ENCODE data around the gene WNT7A.
A peak's percentile ranks its signal among the peaks of the same experiment; 100 is the strongest.

WNT7A gene

DNA sequence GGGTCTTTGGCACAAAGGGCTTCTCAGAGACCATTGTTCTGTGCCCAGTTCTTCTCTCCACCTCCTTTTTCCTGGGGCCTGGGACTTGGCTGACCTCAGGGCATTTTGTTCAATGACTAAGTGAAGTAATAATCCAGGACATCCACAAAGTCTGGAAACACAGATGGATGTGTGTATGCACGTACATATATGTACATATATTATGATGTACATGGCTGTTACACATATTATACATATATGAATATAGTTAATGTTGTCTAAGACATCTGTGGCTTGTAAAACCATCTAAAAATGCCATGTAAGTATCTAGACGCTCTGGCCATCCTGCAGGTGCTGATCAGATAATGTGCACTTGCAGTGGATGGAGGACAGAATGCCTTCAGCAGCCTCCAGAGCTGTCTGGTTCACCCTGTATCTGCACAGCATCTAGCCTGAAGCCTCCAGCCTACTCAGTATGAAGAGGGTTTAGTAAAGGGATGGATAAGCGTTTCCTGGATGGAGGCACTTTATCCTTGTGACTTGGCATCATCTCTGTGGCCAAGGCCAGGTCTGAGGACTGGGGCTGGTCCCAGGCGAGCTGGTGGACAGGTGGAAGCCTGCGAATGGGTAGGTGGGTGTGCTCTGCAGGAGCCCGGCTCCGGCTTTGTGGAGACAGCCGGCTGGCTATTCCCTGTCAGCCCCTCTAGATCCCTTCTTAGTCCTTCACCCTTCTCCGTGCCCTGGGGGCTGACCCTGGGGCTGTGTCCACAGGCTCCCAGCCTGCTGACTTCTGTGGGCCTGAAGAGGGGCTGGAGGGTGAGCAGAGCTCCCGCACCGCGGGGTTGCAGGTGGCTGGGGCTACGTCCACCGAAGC lies 88.4 kb downstream of the WNT7A start:
- DNase-seq, result no peak

DNA sequence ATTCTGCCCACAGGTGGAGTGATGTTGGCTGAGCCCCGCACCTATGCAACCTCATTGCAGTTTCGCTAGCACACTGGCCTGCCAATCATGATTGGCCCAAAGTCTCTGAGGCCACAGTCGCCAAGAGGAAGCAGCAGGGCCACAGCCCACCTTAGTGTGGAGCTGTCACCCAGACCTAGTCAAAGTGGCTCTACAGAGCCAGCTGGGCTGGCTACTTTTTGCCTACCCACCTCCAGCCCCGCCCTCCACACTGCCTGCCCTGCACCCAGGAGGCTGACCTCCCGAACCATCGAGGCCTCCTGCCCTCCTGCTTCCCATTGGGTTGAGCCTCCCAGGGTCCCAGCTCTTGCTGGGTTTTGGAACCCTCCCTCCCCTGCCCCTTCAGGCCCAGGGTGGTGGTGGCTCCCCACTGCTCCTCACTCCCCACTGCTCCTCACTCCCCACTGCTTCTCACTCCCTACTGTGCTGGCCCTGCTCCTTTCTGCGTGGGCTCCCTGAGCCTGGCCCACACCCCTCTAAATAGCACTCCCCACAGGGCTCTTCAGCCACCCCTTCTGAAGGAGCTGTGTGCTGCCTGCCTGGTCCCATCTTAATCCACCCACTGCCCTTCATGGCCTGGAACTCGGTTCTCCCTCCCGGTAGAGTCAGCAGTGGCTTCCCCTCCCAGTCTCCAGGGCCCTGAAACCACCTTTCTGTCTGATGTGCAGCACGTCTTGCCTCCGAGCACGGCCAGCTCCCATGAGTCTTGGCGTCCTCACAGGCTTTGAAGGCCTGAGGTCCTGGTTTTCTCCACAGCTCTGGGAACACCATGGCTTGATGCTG lies 89.3 kb downstream of the WNT7A start:
- no peak for DNase-seq

DNA sequence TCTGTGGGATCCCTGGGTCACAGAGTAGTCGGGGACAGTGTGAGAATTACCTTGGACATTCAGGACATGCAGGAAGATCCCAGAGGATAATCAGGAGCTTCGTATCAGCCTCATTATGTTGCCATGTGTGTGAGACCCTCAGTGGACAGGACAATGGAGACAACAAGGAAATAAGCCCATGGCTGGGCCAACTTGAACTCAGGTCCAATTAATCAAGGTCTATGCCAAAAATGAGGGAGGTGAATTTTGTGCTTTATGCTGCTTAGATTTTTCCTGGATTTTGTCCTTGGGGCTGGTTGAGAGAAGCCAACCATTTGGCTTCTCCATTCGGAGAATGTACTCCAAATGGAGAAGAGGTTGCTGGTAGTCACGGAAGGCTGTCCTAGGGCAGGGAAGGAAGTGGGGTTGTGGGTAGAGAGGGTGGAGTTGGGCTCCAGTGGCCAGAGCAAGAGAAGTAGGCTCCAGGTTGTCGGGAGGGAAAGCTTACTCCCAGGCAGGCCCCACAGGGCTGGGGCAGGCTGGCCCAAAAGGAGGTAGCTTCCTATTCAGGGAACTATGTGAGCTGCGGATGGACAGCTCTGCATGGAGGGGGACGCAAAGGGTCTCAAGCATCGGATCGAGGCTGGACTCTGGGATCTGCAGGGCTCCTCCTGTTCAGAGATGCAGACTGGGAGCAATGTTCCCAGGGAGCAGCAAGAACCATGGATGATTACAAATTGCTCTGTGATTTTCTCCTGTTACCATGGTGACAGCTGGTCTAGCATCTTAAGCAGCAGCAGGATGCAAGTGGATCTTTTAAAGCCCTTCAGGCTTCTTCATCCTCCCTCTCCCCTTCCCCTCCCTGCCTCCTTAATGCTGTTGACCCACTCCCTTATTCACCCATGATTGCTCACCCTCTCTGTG lies 91.1 kb downstream of the WNT7A start:
- DNase-seq, result no peak

DNA sequence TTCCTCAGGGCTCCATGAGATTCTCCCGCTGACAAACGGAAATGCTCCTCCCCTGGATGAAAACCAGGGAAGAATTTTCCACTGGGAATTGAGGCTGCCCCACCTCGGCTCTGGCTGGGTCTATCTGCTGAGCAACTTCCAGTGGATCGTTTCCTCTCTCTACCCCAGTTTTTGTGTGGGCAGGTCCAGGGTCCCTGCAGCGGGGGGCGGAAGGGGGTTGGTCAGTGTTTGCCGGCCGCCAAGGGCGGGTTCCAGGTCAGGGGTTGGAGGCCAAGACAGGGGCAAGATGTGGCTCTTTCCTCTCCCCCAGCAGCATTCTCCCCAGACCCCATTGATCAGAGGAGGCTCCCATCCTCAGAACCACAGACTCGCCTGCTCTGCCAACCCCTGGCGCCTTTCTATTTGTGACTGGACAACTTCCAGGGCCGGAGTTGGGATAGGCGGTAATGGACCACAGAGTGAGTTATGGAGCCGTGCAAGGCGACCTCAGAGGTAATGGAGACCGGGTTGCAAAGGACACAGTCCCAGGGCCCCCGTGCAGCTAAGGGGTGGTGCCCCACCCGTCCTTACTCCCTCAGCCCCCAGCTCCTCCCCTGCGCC lies 92.2 kb downstream of the WNT7A start:
- DNase-seq, result no peak

DNA sequence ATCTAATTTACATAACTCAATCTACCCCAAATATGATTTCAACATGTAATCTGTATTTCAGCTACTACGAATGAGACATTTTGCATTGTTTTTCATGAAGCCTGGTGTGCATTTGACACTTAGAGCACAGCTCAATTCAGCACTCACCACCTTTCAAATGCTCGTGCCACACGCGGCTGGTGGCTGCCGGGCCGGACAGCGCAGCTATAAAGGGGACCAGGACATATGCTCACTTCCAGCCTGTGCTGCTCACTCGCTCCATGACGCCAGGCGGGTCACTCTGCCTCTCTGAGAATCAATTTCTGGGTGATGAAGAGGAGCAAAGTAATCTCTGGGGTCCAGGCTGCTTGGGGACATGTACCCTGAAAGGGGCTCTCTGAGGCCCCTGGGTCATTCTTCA lies 93.1 kb downstream of the WNT7A start:
- DNase-seq, result no peak

DNA sequence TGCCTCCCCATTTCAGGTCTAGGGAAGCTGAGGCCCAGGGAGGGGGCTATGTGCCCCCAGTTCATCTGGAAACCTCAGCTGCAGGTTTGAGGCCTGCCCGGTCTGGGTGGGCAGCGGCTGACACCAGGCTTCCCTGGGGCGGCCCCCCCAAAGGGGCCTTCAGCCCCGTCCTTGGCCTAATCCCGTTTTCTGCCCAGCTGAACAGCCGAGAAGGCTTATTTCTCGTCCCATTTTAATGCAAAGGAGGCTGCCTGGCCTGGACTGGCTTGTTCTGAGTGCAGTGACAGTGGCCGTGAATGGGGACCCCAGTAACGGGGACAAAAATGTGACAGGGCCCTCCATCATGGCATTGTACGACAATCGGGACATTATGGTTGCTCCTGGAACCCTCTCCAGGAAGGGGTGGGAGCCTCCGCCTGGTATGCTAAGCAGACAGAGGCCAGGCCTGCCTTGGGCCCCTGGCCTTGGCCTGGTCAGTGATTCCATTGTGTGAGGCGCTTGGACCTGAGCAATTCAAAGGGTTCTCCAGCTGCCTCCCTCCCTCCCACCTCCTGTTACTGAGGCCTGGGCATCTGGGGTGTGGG lies 93.9 kb downstream of the WNT7A start:
- no peak for DNase-seq

DNA sequence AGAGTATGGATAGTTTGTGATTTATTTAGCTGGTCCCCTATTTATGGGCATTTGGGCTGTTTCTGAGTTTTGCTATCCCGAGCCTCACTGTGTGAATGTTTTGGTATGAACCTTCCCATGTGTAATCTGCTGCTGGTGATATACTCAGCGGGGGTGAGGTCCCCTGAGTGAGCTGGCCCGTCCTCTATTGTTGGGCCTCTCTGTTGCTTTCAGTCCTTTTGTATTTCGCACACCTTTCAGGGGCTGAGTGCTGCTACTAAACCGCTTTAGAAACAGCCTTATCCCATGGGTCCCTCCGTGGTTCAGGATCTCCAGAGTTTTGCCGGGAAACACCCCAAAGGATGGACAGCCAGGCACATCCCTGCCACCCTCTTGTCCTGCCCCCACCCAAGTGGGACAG lies 94.5 kb downstream of the WNT7A start:
- DNase-seq, result no peak

DNA sequence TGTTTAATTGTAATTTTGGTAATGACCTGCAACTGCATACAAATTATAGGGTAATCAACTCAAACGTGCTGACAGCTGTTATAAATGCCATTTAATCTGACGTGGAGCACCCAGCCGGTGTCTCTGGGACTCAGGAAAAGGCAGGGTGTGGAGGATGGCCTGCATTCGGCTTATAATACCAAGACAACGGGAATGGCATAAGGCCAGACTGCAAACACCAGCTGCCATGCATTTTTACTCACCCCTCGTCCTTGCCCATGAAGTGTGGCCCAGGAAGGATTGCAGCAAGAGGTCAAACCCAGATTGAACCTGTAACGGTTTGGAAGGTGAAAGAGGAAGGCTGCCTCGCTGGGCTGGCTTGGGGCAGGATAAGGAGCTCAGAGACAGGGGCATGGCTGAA lies 96.4 kb downstream of the WNT7A start:
- no peak for DNase-seq

DNA sequence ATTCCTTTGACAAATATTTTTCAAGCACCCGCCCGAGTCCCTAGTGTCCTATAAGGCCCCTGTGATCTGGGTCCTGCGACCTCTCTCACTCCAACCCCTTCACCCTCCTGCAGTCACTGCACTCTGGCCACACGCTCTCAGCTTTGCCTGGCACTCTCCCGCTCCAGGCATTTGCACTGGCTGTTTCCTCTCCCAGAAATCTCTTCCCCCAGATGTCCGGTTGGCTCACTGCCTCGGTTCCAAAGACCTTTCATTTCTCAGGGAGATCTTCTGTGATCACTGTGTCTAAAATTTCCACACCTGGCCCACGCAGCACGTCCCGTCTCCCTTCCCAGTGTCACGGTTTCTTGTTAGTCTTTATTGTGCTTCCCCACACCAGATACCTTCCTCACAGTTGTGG lies 97.4 kb downstream of the WNT7A start:
- no peak for DNase-seq

DNA sequence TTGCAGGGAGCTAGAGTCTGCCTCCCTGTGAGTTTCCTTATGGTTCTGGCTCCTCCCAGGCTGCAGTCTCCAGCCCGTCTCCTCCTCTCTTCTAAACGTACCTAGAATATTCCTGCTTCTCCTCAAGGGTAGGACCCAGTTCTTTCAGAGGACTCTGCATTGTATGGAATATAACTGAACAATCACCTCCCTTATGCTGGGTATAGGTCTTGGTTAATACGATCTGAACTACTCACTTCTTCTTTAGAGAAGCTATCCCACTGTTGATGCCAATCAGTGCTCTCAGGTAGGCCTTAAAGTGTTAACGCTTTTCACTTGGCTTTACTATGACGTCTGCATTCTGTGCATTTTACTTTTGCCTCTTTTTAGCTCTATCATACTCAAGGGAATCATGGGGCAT lies 98.5 kb downstream of the WNT7A start:
- DNase-seq, result no peak

DNA sequence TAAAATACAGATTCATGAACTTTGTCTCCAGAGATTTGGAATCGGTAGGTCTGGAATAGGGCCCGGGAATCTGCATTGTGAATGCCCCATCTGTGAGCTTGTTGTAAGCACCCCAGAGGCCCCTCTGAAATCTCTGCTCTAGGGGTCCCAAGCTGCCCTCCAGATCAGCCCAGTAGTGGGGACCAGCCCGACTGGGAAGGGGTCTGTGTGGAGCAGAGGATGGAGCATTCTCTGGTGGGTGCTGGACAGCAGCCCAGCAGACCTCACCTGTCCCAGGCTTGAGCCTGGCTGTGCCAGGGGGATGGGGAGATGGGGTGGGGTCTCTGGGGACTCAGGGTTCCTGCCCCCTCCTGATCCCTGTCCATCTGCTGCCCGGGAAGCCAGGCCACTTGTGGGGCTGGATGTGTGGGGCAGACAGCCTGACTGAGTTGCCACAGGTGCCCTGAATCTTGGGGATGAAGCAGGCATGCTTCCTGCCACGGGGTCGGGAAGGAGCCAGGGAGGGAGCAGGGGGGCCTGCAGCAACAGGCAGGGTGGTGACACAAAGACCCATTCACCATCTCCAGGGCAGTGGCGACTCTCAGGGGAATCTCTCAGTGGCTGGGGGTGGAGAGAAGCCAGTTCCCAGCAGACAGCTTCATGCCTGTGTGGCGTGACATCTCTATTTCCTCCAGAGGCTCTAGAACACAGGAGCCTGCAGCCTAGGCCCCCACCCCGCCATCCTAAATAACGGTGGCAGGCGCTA lies 99.3 kb downstream of the WNT7A start:
- DNase-seq, result no peak

DNA sequence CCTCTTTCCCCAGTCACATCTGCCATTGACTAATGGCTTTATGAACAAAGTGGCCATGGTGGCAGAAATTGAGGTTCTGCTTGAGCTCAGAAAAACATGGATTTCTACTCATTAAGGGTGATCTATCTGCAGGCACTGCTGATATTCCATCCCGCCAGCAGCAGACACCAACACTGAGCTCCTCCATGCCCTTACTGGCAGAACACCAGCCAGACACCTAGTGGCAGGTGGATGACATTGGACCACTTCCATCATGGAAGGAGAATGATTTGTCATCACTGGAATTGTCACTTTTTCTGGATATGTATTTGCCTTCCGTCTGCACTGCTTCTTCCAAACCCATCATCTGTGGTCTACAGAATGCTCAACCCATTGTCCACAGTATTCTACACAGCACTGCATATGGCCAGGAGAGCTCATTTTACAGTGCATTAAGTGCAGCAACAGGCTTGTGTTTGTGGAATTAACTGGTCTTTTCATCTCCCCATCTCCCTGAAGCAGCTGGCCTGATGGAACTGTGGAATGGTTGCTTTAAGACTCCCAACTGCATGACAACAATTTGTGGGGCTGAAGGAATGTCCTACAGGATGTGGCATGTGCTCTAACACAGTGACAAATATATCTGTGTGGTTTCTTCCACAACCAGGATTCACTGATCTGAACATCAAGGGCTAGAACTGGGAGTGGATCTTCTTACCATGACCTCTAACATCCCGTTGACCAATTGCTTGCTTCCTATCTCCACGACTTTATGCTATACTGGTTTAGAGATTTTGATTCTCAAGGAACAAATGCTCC lies 103.4 kb downstream of the WNT7A start:
- DNase-seq, result no peak

DNA sequence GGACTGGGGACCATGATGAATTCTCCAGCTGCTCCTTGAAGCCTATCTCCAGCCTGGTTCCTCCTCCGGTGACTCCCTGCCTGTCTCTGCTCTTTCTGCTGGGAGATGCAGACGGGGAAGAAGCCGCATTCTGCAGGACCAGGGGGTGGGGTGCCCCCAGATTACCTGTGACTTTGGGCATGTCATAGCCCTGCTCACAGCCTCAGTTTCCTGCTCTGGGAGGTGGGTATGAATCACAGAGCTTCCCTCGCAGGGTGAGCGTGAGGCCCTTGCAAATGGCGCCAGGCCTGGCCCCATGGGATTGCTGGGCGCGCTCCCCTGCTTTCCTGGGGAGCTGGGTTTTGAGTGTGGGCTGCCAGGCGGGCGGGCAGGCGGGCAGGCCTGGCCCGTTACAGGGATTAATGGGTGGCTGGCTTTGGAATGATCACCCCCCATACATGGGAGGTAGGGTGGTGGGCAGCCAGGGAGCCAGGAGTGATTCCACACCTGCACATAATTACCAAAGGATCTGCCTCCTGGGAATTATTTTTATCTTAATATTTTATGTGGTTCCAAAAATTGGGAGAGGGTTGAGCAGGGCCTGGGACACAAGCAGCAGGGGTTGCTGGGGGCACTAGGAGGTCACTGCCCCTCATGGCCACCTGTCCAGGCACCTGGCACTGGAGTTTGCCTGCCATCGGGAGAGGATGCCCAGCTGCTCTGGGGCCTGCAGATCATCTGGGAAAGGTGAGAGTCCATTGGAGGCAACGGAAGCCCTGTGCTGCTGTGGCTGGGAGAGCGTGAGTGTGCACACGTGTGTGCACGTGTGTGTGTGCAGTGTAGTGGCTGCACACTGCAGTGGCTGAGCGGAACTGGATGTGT lies 106.8 kb downstream of the WNT7A start:
- DNase-seq, result no peak

DNA sequence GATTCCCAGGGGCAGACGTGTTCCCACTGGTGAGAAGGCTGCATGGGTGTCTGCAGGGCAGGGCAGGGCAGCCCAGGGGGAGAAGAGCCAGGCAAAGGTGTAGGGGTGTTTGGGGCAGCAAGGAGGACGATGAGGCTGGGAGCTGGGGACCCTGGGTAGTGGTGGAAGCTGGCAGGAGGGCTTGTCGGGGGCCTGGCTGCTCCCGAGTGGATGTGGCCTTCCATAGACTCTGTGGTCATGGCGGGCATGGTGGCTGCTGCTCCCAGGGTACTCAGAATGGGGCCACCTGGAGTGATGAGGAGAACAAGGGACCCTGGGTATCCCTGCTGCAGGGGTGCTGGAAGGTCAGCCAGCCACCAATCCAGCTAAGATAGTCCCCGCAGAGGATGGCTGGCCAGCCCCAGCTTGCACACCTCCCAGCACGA lies 107.5 kb downstream of the WNT7A start:
- no peak for DNase-seq

DNA sequence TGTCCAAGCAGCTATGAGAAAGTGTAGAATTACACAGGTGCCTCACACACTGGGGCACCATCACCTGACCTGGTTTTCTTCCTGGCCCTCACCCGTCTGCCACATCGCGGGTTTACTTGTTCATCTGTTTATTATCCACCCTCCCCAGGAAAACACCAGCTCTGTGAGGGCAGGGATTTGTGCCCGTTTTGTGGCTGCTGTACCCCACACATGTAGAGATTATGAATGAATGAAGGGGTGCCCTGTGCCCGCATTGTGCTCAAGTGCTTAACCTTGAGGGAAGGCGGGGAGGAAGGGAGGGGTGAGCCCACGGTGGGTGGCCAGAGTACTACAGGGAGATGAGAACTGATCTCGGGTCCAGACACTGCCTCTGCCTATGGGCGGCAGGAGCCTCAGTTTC lies 108.4 kb downstream of the WNT7A start:
- no peak for DNase-seq

DNA sequence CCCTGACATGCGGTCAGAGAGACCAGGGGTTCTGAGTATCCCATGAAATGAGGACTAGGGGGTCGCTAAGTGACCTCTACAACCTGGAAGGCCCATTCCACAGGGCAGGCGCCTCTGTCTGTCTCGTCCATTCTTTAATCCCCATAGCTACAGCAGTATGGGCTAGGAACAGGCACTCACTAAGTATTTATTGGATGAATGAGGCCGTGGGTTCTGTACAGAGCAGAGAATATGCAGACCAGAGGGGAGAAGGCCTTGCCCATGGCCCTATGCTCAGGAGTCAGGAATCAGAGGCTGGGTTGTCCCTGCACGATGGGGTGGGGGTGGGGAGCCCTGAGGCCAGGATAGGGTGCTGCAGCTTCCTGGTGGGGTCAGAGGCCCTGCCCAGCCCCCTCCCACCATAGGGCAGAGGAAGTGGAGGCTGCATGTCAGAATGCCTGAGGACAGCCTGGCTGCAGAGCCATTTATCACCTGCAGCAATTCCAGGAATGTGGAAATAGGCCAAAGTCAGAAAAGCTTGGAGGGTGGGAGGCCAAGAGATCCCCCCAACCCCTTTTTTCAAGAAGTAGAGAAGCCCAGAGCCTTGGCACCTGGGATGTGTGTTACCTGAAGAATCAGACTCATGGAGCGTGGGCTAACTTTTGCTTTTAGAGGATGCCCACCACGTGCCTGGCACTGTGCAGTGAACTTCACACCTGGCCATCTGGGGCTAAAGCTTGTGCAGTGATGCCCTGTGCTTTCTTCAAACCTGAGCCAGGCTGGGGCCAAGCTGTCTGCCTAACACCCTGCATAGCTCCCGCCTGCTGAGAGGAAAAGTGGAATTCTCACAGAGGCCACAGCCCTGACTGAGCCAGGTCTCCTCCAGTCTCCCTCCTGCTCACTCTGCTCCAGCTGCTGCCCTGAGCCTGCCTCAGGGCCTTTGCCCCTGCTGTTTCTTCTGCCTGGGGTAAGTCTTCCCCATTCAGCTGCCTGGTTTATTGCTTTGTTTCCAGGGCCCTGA lies 109.4 kb downstream of the WNT7A start:
- DNase-seq, result peak; percentile 15

DNA sequence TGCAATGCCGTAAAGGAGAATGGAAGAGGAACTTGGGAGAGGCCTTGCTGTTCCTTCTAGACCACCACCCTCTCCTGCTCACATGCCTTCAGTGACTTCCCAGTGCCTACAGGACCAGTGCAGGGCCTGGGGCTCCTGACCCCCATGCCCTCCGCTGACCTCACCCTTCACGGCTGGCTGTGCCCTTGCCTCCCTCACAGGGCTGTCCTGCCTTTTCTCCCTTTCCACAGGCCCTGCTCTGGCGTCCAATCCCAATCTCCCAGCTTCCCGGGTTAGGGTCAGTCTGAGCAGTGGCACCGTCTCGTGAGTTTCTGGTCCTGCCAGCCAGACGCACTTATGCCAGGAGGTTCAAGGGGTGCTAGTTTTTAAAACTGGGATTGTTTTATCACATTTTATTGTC lies 110.4 kb downstream of the WNT7A start:
- no peak for DNase-seq

DNA sequence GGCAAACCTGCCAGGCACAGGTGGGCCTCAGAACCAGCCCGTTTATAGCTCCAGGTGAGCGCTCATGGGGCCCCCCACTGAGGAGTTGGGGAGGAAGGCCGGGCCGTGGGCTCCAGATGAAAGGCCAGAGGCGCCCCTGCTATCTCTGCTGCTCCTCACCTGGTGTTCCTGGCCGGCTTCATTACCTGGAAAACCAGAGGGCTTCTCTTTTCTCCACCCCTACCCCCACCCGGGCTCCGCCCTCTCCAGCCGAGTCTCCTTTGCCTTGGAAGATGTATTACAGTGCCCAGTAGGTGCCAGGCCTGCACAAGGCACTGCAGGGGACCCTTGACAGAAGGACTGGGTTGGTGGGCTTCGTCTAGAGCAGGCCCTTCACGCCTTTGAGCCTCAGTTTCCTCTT lies 111.4 kb downstream of the WNT7A start:
- no peak for DNase-seq

Measured in OCI-M1 (cell line).